Activated CD4-positive, CD25-positive, alpha-beta regulatory T cell treated with anti-CD3 and anti-CD28 coated beads, Interleukin-2, amount 50 U/mL, for 24 hours (primary cell): ENCODE measurements around the gene AKR1B15.

Experiments used
- ATAC-seq, 2 donors: fragments of 150-1000 bp; cut with Tn5 transposase; one replicate each; pipeline ENCODE4 v1.10.0; 2021; ENCODE audit warnings: mild to moderate bottlenecking in 1 of 2, moderate library complexity in 1 of 2

AKR1B15 gene

DNA sequence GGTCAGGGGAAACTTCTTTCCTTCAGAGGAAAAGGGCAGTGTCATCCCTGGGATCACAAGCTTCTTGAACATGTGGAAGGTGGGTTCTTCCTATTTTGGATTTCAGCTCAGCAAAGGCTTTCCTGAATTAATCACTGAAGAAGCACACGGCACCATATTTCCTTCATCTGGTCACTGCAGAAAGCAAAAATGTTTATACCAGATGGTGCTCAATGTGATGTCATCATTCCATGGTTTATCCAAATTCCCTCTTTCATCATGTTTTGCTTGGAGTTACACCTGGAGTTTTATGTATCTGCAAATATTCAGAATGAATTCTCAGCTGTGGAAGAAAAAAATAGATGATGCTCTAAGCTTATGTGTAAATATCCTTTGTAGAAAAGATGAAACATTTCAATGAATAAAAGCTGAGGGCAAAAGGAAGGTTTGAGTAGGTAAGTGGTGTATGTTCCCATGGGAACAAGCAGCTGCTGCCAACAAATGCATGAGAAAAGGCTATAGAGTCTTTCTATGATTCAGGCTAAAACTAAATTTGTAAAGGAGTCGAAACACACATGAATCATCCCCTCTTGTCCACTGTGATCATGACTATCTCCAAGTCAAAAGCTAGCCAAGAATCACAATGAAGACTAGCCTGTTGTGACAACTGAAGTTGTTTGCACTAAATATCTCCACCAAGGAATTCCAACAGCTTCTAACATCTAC is 70.9 kb downstream of the AKR1B15 start:
- no peak for ATAC-seq

DNA sequence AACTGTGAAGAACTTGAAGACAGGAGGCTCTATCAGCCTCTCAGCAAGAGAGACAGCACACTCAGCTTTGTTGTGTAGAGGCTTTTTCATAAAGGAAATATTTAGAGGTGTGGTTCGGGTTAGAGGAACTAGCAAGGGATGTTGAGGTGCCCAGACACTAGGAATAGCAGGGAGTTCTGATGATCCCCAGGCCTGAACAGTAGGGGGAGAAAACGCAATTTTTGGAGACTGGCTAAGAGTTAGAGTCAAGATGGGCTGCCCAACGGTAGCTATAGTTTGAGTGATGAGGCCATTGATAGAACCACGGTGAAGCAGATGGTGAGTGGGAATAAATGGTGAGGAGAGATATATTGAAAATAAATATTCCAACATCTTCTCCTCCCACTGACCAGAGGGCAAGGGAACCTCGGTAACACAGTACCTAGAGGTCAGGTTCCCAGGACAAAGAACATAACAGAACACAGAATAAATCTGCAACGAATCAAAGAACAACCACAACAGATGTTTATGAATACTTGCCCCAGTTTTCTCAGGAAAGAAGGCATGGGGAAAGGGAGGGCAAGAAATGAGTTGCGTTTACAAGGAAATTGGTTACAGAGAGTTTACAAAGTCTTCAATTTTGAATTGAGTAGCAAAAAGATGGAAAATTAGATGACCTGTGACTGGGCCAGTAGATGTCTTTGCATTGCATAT is 73.5 kb downstream of the AKR1B15 start:
- no peak for ATAC-seq

DNA sequence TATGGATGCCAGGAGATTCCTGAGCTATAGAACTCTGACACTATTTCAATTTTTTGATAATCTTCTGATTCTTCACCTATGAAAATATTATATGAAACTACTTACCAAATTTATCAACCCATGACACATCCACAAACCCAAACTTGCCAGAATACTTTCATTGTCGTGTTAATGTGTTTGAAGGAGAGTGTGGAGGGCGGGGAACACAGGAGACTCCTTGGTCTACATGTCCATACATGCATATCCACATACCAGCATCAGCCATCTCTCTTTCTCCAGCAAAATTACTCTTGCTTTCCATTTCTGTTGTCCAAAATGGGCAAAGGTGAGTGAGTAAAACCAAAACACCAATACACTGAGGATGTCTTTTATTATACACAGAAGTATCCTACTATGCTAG is 74.3 kb downstream of the AKR1B15 start:
- no peak for ATAC-seq

DNA sequence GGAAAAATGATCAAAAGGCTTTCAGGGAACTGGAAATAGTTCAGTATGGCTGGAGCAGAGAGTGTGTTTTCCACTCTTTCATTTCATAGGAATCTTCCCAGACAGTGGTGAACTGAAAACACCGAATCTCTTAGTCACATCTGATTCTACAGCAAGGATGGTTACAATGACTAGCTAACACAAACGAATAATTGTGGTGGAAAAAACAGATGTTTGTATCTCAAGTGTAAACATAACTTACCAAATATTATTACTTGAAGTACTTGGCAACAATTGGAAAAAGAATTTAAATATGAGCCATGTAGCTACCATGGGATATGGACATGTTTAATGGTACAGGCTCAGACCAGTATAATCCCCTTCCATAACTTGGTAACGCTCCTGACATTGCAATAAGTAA is 76.6 kb downstream of the AKR1B15 start:
- no peak for ATAC-seq

GRCh38 chr7:134627109-134627774 is 78.3 kb downstream of the AKR1B15 start:
- ATAC-seq, result no peak

DNA sequence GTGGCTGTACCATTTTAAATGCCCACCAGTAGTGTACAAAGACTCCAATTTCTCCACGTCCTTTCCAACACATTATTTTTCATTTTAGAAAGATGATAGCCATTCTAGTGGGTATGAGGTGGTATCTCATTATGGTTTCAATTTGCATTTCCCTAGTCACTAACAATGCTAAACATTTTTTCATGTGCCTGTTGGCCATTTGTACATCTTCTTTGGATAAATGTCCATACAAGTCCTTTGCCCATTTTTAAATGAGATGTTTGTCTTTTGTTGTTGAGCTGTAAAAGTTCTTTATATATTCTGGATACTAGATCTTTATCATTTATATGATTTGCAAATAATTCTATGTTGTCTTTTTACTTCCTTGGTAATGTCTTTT is 78.9 kb downstream of the AKR1B15 start:
- ATAC-seq, result no peak

DNA sequence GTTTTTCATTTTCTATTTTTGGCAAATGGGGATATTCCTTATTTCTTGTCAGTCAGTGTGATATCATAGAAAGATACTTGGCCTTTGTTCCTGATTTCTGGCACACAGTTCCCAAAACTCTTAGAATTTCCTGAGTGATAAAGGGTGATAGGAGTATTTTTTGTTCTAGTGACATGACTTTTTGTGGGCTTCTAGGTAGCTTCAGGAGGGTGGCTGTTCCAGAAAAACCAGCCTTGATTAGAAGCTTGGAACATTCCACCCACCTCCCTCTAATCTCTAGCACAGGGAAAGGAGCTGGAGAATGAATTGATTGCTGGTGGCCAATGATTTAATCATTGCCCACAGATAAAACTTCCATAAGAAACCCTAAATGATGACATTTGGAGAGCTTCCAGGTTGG is 80.5 kb downstream of the AKR1B15 start:
- no peak for ATAC-seq
